Cardiac muscle cell (in vitro differentiated cells and primary cell): ENCODE results near the gene BRICD5. TPM values are rescaled to one million over a fixed set of nuclear protein-coding genes. Genes with fewer than 3 reads are reported as not detected.

Experiments used
- DNase-seq, 2 donors: peaks; one replicate each; pipeline versions ENCODE4 v3.0.0 to v3.0.0-alpha.2; 2010 to 2017; ENCODE audit warnings: low read depth in 1 of 2, low spot score in 1 of 2
- H3K27ac ChIP-seq: fragments of 200-600 bp; sonication (generic); 2 replicates; pipeline ENCODE4 v1.5.1; 2016
- H3K27me3 ChIP-seq: fragments of 200-600 bp; sonication (generic); 2 replicates; pipeline ENCODE4 v1.6.0; 2016; ENCODE audit warnings: control low read depth
- H3K36me3 ChIP-seq: fragments of 200-600 bp; sonication (generic); 2 replicates; pipeline ENCODE4 v1.5.1; 2016; ENCODE audit warnings: control low read depth
- H3K4me1 ChIP-seq: fragments of 200-600 bp; sonication (generic); 2 replicates; pipeline ENCODE4 v1.8.1; 2017; ENCODE audit warnings: low read depth, mild to moderate bottlenecking, mixed run types
- H3K4me3 ChIP-seq: fragments of 200-600 bp; sonication (generic); 2 replicates; pipeline ENCODE4 v1.5.1; 2016; ENCODE audit warnings: mild to moderate bottlenecking
- H3K9me3 ChIP-seq: fragments of 200-600 bp; sonication (generic); 2 replicates; pipeline ENCODE4 v1.5.1; 2017; ENCODE audit warnings: low read depth, mild to moderate bottlenecking, control low read depth
- polyA plus RNA-seq: library from polyadenylated mRNA; unstranded; fragments of >200 nt; fragmentation: Nextera tagmentation; extraction: Ambion mirVana; gene quantifications from 2 replicates; pipeline ENCODE4 v1.2.1, GENCODE V29; 2016
- total RNA-seq: library from RNA; depleted of rRNA; stranded (reverse); fragments of >200 nt; gene quantifications from 2 replicates; pipeline ENCODE4 v1.2.3, GENCODE V29; 2016
- TF ChIP-seq, protein P1 (sequence below): IDR thresholded peaks from 2 replicates; pipeline ENCODE4 v1.5.1; 2012; ENCODE audit warnings: low read depth, mild to moderate bottlenecking, low read length

The BRICD5 gene
- total and polyA plus RNA-seq, 2 experiments from 2014 or later: 21.8 to 24.6 TPM

DNA sequence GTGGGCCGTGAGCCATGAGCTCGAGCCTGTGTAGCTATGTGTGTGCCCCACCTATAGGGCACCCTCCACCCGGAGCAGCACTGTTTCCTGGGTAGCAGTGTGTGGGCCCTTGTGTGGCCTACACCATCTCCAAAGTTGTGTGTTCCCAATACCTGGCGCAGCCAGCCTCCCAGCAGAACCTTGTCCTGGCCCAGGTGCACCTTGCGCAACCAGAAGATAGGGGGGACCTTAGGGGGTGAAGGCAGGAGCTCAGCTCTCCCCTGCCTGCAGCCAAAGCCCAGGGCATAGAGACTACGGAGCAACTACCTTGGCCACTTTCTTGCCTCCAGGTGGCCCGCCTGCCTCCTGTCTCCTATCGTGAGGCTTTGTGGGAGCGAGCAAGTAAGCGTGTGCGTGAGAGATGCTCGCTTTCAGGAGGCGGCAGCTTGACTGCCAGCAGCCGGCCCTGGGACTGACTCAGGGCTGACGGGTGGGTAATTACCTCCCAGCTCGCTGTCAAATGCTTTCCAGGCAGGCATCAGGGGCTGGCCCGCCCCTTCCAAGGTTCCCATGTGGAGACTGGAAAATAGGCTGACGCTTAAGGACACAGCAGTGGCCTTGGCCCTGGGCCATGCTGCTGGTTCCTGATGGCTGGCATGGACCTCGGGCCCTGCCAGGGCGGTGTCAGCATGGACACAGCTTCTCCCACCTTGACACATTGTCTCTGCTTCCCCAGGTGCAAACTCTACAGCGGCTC, 36.1 kb downstream of the BRICD5 start:
- Histone ChIP-seq H3K36me3 (peaks cover 27% of the 10 kb centered on the region), H3K9me3 (no peaks in the 10 kb centered on the region), H3K27me3 (no peaks in the 10 kb centered on the region), H3K4me1 (no peaks in the 10 kb centered on the region), H3K27ac (no peak overlapping the region), H3K4me3 (no peak overlapping the region)
- DNase-seq: no peak
- TF ChIP-seq, protein P1, sequence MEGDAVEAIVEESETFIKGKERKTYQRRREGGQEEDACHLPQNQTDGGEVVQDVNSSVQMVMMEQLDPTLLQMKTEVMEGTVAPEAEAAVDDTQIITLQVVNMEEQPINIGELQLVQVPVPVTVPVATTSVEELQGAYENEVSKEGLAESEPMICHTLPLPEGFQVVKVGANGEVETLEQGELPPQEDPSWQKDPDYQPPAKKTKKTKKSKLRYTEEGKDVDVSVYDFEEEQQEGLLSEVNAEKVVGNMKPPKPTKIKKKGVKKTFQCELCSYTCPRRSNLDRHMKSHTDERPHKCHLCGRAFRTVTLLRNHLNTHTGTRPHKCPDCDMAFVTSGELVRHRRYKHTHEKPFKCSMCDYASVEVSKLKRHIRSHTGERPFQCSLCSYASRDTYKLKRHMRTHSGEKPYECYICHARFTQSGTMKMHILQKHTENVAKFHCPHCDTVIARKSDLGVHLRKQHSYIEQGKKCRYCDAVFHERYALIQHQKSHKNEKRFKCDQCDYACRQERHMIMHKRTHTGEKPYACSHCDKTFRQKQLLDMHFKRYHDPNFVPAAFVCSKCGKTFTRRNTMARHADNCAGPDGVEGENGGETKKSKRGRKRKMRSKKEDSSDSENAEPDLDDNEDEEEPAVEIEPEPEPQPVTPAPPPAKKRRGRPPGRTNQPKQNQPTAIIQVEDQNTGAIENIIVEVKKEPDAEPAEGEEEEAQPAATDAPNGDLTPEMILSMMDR: no peak

DNA sequence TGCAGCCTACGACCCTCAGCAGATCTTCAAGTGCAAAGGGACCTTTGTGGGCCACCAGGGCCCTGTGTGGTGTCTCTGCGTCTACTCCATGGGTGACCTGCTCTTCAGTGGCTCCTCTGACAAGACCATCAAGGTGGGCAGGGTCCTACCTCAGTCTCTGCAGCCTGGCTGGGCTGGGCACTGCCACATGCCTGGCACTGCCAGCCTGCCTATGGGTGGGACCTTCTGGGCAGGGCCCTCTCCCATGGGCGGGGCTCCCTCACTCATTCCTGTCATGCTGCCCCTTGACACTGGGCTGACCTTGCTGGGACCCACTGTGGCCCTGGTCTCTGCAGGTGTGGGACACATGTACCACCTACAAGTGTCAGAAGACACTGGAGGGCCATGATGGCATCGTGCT, 36.7 kb downstream of the BRICD5 start:
- no peak overlapping the region for H3K4me3 ChIP-seq
- no peaks in the 10 kb centered on the region for H3K27me3 ChIP-seq
- TF ChIP-seq, protein P1: no peak
- peaks cover 27% of the 10 kb centered on the region for H3K36me3 ChIP-seq
- no peak overlapping the region for H3K27ac ChIP-seq
- no peak for DNase-seq
- no peaks in the 10 kb centered on the region for H3K4me1 ChIP-seq
- H3K9me3 ChIP-seq: no peaks in the 10 kb centered on the region

DNA sequence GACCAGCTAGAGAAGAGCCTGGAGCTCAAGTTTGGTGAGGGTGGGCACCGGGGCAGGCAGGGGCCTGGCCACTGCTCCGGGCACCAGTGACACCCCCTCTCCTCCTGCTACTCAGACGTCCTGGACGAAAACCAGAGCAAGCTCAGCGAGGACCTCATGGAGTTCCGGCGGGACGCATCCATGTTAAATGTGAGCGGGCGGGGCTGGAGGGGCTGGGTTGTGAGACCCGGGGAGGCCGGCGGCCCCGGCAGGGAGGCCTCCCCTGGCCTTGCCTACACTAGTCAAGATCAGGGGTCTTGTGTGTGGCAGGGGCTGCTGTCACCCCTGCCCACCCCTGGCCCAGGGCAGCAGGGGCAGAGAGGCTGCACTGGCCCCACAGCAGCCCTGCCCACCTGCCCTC, 37.3 kb downstream of the BRICD5 start:
- Histone ChIP-seq H3K27ac (no peak overlapping the region), H3K27me3 (no peaks in the 10 kb centered on the region), H3K9me3 (no peaks in the 10 kb centered on the region), H3K4me3 (no peak overlapping the region), H3K36me3 (peaks cover 27% of the 10 kb centered on the region), H3K4me1 (no peaks in the 10 kb centered on the region)
- DNase-seq: no peak
- TF ChIP-seq, protein P1: no peak

DNA sequence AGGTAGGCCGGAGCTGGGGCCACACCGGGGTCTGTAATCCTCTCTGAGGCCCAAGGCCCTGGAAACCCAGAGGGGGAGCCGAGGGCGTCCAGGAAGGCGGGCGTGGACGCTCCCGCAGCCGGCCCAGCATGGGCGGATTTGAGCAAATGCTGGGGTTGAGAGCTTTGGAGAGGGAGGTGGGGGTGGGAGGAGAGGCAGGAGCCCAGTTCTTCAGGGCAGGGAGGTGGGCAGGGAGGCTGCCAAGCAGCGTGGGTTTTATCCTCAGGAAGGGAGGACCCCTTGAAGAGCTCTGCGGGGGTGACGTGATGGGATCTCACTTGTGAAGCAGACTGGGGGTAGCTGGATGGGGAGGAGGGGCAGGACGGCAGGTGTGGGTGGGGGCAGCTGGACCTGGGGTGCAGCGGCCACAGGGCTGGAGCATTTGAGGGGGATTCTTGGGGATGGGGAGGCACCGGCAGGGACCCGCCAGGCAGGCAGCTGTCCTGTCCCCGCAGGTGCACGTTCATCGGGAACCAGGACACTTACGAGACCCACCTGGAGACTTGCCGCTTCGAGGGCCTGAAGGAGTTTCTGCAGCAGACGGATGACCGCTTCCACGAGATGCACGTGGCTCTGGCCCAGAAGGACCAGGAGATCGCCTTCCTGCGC, 37.9 kb downstream of the BRICD5 start:
- TF ChIP-seq, protein P1: no peak
- Histone ChIP-seq H3K36me3 (peaks cover 27% of the 10 kb centered on the region), H3K4me3 (no peak overlapping the region)

DNA sequence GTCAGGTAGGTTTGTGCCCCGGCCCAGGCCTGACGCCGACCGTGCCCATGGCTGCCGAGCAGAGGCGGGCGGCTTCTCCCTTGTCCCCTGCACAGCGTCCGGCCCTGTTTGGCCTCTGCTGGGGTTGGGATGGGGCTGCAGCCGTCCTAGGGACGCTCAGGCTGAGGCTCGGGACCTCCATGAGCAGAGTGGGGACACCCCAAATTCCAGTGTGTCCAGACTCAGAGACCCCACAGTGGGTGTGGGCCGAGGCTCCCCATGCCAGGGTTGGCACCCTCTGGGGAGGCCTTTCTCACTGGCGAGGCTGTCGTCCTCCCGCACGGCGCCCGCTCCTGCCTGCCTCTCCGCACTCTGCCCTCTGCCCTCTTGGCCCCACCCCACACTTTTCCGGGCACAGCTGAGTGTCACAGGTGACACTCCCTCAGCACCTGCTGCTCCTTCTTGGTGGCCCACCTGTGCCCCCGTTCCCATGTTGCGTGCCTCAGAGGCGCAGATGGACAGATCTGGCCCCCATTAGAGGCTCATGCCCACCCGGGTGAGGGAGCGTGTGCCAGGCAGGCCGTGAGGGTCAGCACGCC, 39.0 kb downstream of the BRICD5 start:
- H3K4me1 ChIP-seq: no peaks in the 10 kb centered on the region
- peaks cover 24% of the 10 kb centered on the region for H3K36me3 ChIP-seq
- H3K27ac ChIP-seq: no peak overlapping the region
- H3K4me3 ChIP-seq: no peak overlapping the region
- no peaks in the 10 kb centered on the region for H3K27me3 ChIP-seq
- TF ChIP-seq, protein P1: no peak
- no peaks in the 10 kb centered on the region for H3K9me3 ChIP-seq
- DNase-seq: no peak

More for the DNA sequence above, 37.9 kb downstream of the BRICD5 start:
- no peak for DNase-seq
- Histone ChIP-seq H3K27ac (no peak overlapping the region), H3K9me3 (no peaks in the 10 kb centered on the region), H3K4me1 (no peaks in the 10 kb centered on the region), H3K27me3 (no peaks in the 10 kb centered on the region)
